Measurements from ENCODE around the gene OLA1. TPM values are rescaled to one million over a fixed set of nuclear protein-coding genes. Genes with fewer than 3 reads are reported as not detected.

Gene OLA1
- total and polyA plus RNA-seq, 9 of the 15 experiments (the other 6 are each of a cell fraction or from before 2014, with no cell fraction given), result 208 to 353 (median 225) TPM

DNA sequence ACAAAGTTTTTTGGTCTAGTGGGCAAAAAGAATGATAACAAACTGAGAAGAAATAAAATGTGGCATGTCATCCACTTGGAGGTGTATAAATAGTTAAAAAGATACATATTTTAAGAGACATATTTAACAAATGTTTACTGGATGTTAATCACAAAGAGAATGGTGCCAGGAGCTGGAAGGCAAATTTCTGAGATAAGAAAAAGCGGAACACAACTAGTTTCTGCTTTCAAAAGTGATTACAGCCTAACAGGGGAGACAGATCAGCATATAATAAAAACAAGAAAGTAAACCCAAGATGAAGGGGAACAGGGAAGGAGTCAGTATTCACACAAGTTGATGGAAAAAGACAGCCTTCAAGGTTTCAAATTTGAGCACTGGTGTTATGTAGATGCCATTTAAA lies 91.3 kb downstream of the OLA1 start (continued):
- TF ChIP-seq ARNT (IDR thresholded peaks at IDR 0.05) (no peak), POLR2AphosphoS5 (IDR thresholded peaks at IDR 0.05; ENCODE audit: control insufficient read depth, insufficient read depth, low read depth, low read length) (no peak), SMARCA4 (IDR thresholded peaks at IDR 0.05) (peak; percentile 35; the same call in 1 of the 2 replicates)

DNA sequence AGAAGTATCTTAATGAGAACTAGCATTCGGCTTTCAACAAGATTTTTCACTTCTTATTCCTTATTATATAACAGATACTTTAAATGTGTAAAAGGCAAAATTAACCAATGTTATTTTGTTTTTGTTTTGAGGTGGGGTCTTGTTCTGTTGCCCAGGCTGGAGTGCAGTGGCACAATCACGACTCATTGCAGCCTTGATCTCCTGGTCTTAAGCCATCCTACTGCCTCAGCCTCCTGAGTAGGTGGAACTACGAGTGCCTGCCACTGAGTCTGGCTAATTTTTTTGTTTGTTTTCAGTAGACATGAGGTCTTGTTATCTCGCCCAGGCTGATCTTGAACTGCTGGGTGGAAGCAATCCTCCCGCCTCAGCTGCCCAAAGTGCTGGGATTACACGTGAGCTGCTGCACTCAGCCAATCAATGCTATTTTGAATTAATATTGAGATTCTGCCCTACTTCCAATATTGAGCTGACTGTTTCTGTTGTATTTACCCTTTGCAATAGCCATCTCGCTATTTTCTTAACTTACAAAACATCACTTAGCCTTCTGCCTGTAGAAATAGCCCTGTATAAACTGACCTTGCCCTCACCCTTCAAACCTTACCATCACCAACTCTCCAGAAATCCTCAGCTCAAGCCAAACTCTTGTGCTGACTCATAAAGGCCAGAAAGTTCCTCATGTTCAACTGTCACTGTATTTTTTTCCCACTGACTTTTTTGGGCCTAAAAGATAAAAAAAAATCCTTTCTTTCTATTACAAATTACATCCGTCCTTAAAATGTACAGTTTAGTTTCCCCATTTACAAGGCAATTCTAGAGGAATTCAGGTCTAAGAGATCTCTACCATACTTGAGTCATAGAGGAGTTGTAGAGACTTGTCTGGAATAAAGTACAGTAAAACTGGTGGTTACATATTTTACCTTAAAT lies 94.3 kb downstream of the OLA1 start:
- Histone ChIP-seq H3K27me3 (ENCODE audit: control insufficient read depth in 2 of 2, insufficient read depth in 2 of 2, low read length in 2 of 2) (no peaks in the 10 kb centered on the region), H4K20me1 (replicated peaks; ENCODE audit: control insufficient read depth, insufficient read depth, low read length) (no peaks in the 10 kb centered on the region), H3K4me1 (replicated peaks in 1 of 2; ENCODE audit: control insufficient read depth in 2 of 2, insufficient read depth in 2 of 2, low read length in 2 of 2) (peaks cover 6 to 18% of the 10 kb centered on the region in 2 experiments; a peak in 4 of 5 replicates), H3K9ac (ENCODE audit: insufficient read depth in 1 of 2, low read depth in 2 of 2, low read length in 2 of 2) (no peak overlapping the region; a peak in 1 of 4 replicates), H3K4me2 (ENCODE audit: insufficient read depth, low read length) (no peak overlapping the region), H3K4me3 (no peak overlapping the region), H3K9me3 (replicated peaks; ENCODE audit: control insufficient read depth, insufficient read depth, low read depth, low read length) (no peaks in the 10 kb centered on the region), H3K79me2 (ENCODE audit: control insufficient read depth, insufficient read depth, low read length) (peaks cover 44% of the 10 kb centered on the region), H3K9me1 (ENCODE audit: control insufficient read depth, insufficient read depth, low read length) (no peaks in the 10 kb centered on the region), H3K36me3 (ENCODE audit: control insufficient read depth, insufficient read depth, low read length) (peaks cover 3% of the 10 kb centered on the region; the same call in 1 of the 3 replicates), H3K27ac (ENCODE audit: extremely low read depth, low read depth, low read length) (peak overlapping the region; percentile 20; the same call in 1 of the 3 replicates), H2AFZ (ENCODE audit: low read depth, low read length) (no peak overlapping the region)
- intact Hi-C loops (cut with micrococcal nuclease), result no loop called here
- POLR2A ChIA-PET, result interaction anchor here (0.8 to 1.2 kb wide), 2 partner anchors 9 to 14 kb away, joined by 3 to 5 read pairs; no protein-coding TSS in a partner anchor
- CTCF ChIA-PET (ENCODE audit: low intra/inter-chr PET ratio), result no interaction called here
- in situ Hi-C loops (cut with MboI), result loop anchor here (10.0 kb wide), 1 partner anchor 171 kb away; no protein-coding TSS in a partner anchor
- FAIRE-seq, result peak; percentile 67
- no TSS peak for BruUV-seq (replicated peaks)
- ATAC-seq, result peak; percentile 67
- DNase-seq (ENCODE audit: extremely low read depth in 1 of 4, low spot score in 3 of 4), result peak in 1 of 4 experiments; percentile 47
- 20% methylated on average over 8 of the region's 8 CpGs for WGBS (ENCODE audit: insufficient coverage, low coverage, missing lambda C conversion rate)
- TF ChIP-seq U2AF1 (optimal IDR thresholded peaks at IDR 0.05; ENCODE audit: low read depth, low read length), result no peak
- TF ChIP-seq EP300 (IDR thresholded peaks at IDR 0.05; ENCODE audit: low read length), result peak; percentile 13; the same call in 1 of the 2 replicates
- TF ChIP-seq MTA1 (IDR thresholded peaks at IDR 0.05; ENCODE audit: borderline replicate concordance), result no peak
- TF ChIP-seq BRCA1 (IDR thresholded peaks at IDR 0.05), result no peak
- TF ChIP-seq BRCA1 (CRISPR knock-in tag; IDR thresholded peaks at IDR 0.05), result no peak
- TF ChIP-seq ILF3 (IDR thresholded peaks at IDR 0.05; ENCODE audit: borderline replicate concordance), result no peak
- TF ChIP-seq, protein P1, sequence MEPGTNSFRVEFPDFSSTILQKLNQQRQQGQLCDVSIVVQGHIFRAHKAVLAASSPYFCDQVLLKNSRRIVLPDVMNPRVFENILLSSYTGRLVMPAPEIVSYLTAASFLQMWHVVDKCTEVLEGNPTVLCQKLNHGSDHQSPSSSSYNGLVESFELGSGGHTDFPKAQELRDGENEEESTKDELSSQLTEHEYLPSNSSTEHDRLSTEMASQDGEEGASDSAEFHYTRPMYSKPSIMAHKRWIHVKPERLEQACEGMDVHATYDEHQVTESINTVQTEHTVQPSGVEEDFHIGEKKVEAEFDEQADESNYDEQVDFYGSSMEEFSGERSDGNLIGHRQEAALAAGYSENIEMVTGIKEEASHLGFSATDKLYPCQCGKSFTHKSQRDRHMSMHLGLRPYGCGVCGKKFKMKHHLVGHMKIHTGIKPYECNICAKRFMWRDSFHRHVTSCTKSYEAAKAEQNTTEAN (CRISPR knock-in tag; IDR thresholded peaks at IDR 0.05), result no peak
- no peak for TF ChIP-seq SUPT5H (IDR thresholded peaks at IDR 0.05)
- no peak for TF ChIP-seq ZNF24 (IDR thresholded peaks at IDR 0.05)
- 0 out of 2 replicates have a peak, but pooled peaks have one; percentile 34 for TF ChIP-seq CXXC5 (CRISPR knock-in tag; IDR thresholded peaks at IDR 0.05)
- TF ChIP-seq PTBP1 (IDR thresholded peaks at IDR 0.05; ENCODE audit: low read depth, low read length), result no peak
- peak; percentile 47 for TF ChIP-seq FOSL1 (tag; conservative IDR thresholded peaks at IDR 0.05)
- 0 out of 2 replicates have a peak, but pooled peaks have one; percentile 51 for TF ChIP-seq KAT7 (CRISPR knock-in tag; IDR thresholded peaks at IDR 0.05; ENCODE audit: borderline replicate concordance)
- TF ChIP-seq, protein P2, sequence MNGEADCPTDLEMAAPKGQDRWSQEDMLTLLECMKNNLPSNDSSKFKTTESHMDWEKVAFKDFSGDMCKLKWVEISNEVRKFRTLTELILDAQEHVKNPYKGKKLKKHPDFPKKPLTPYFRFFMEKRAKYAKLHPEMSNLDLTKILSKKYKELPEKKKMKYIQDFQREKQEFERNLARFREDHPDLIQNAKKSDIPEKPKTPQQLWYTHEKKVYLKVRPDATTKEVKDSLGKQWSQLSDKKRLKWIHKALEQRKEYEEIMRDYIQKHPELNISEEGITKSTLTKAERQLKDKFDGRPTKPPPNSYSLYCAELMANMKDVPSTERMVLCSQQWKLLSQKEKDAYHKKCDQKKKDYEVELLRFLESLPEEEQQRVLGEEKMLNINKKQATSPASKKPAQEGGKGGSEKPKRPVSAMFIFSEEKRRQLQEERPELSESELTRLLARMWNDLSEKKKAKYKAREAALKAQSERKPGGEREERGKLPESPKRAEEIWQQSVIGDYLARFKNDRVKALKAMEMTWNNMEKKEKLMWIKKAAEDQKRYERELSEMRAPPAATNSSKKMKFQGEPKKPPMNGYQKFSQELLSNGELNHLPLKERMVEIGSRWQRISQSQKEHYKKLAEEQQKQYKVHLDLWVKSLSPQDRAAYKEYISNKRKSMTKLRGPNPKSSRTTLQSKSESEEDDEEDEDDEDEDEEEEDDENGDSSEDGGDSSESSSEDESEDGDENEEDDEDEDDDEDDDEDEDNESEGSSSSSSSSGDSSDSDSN (IDR thresholded peaks at IDR 0.05; ENCODE audit: borderline replicate concordance in 1 of 2, low read depth in 2 of 2, low read length in 2 of 2), result no peak

Measured in K562 (cell line).